GM21528 (cell line): ENCODE measurements around the gene EZH2.

Experiments used
- ATAC-seq: cut with Tn5 transposase; IDR thresholded peaks from one replicate; pipeline ENCODE4 v1.9.1; 2021; ENCODE audit warnings: mild to moderate bottlenecking, moderate library complexity; ENCODE audit not compliant: unreplicated experiment, low FRiP score

The EZH2 gene

GRCh38 chr7:148884049-148884298 is at the start of gene EZH2:
TSS of gene EZH2 (minus strand) at chr7:148884291. CDS start at chr7:148847298, 36,993 bp downstream.
- peak; percentile 35 for ATAC-seq

GRCh38 chr7:148931470-148931869 is 47.4 kb upstream of the EZH2 start:
- ATAC-seq: no peak

- ATAC-seq: no peak
These were observed 46.2 kb upstream of the EZH2 start for GRCh38 chr7:148930335-148930734.

- ATAC-seq: no peak
These were observed 45.1 kb upstream of the EZH2 start for GRCh38 chr7:148929176-148929575.

GRCh38 chr7:148927123-148928045 is 43.3 kb upstream of the EZH2 start:
- no peak for ATAC-seq

GRCh38 chr7:148925836-148926235 is 41.7 kb upstream of the EZH2 start:
- no peak for ATAC-seq

- ATAC-seq: no peak
These were observed 39.9 kb upstream of the EZH2 start for GRCh38 chr7:148924011-148924410.

- ATAC-seq: no peak
These were observed 37.7 kb upstream of the EZH2 start for GRCh38 chr7:148921806-148922205.

- no peak for ATAC-seq
These were observed 37.1 kb upstream of the EZH2 start for GRCh38 chr7:148921189-148921588.

GRCh38 chr7:148919859-148920258 is 35.8 kb upstream of the EZH2 start:
- no peak for ATAC-seq

GRCh38 chr7:148918058-148918596 is 34.0 kb upstream of the EZH2 start:
- ATAC-seq: no peak

GRCh38 chr7:148916186-148916585 is 32.1 kb upstream of the EZH2 start:
- no peak for ATAC-seq

- no peak for ATAC-seq
These were observed 31.1 kb upstream of the EZH2 start for GRCh38 chr7:148915211-148915610.

- peak; percentile 48 for ATAC-seq
These were observed 30.2 kb upstream of the EZH2 start for GRCh38 chr7:148914208-148914777.

GRCh38 chr7:148912758-148913541 is 28.9 kb upstream of the EZH2 start:
- ATAC-seq: peak; percentile 49

- ATAC-seq: no peak
These were observed 28.1 kb upstream of the EZH2 start for GRCh38 chr7:148912151-148912550.

- ATAC-seq: no peak
These were observed 27.5 kb upstream of the EZH2 start for GRCh38 chr7:148911626-148912025.

GRCh38 chr7:148909568-148909967 is 25.5 kb upstream of the EZH2 start:
- ATAC-seq: no peak

GRCh38 chr7:148906707-148907498 is 22.8 kb upstream of the EZH2 start:
- no peak for ATAC-seq

GRCh38 chr7:148905093-148905666 is 21.1 kb upstream of the EZH2 start:
- ATAC-seq: no peak
